DND-41 (cell line): ENCODE results near the gene TBC1D5.

Experiments
- ATAC-seq: fragments of 200-7000 bp; cut with Tn5 transposase; 3 replicates; pipeline ENCODE4 v1.9.1; 2021; ENCODE audit warnings: low read depth; ENCODE audit not compliant: insufficient read depth
- DNase-seq: peaks from one replicate; pipeline ENCODE4 v3.0.0-alpha.2; 2020
- H2AFZ ChIP-seq: 2 replicates; pipeline ENCODE4 v1.6.0; 2012; ENCODE audit warnings: low read depth, low read length
- H3K27ac ChIP-seq: 2 replicates; pipeline ENCODE4 v1.5.1; 2012; ENCODE audit warnings: low read length, inconsistent platforms
- H3K27me3 ChIP-seq: fragments of 200-600 bp; sonication (generic); 2 replicates; pipeline ENCODE4 v1.6.0; 2012; ENCODE audit warnings: low read length, mild to moderate bottlenecking, inconsistent platforms; ENCODE audit not compliant: insufficient read depth, poor library complexity
- H3K36me3 ChIP-seq: 2 replicates; pipeline ENCODE4 v1.5.1; 2012; ENCODE audit warnings: low read length, inconsistent platforms; ENCODE audit not compliant: insufficient read depth
- H3K4me1 ChIP-seq: 2 replicates; pipeline ENCODE4 v1.5.1; 2012; ENCODE audit warnings: mild to moderate bottlenecking, low read length; ENCODE audit not compliant: insufficient read depth
- H3K4me2 ChIP-seq: 2 replicates; pipeline ENCODE4 v1.6.0; 2012; ENCODE audit warnings: mild to moderate bottlenecking, moderate library complexity, low read length, inconsistent platforms; ENCODE audit not compliant: insufficient read depth
- H3K4me3 ChIP-seq, 2 experiments: fragments of 200-600 bp in 1 of 2; shearing (Covaris generic) in 1 of 2; 2 replicates each; pipeline ENCODE4 v1.5.1; 2012 to 2016; ENCODE audit warnings: inconsistent platforms in 2 of 2, low read length in 2 of 2, mild to moderate bottlenecking in 2 of 2, low read depth in 1 of 2, moderate library complexity in 1 of 2
- H3K79me2 ChIP-seq: 2 replicates; pipeline ENCODE4 v1.6.0; 2012; ENCODE audit warnings: low read length, inconsistent platforms; ENCODE audit not compliant: insufficient read depth
- H3K9ac ChIP-seq: 2 replicates; pipeline ENCODE4 v1.6.0; 2012; ENCODE audit warnings: low read depth, mild to moderate bottlenecking, inconsistent platforms, low read length, moderate library complexity
- H3K9me3 ChIP-seq: 2 replicates; pipeline ENCODE4 v1.5.1; 2012; ENCODE audit warnings: low read length, moderate library complexity, mild to moderate bottlenecking, inconsistent platforms; ENCODE audit not compliant: insufficient read depth, severe bottlenecking
- H4K20me1 ChIP-seq: 2 replicates; pipeline ENCODE4 v1.6.0; 2012; ENCODE audit warnings: low read length; ENCODE audit not compliant: insufficient read depth
- CTCF ChIP-seq: IDR thresholded peaks from 2 replicates; pipeline ENCODE4 v1.5.1; 2012; ENCODE audit warnings: borderline replicate concordance, low read length, moderate library complexity, mild to moderate bottlenecking; ENCODE audit not compliant: poor library complexity, severe bottlenecking; ENCODE audit errors: extremely low read depth
- EZH2 ChIP-seq: IDR thresholded peaks from 3 replicates; pipeline ENCODE4 v1.6.1; 2012; ENCODE audit warnings: borderline replicate concordance, low read depth, mild to moderate bottlenecking, moderate library complexity, low read length, inconsistent platforms; ENCODE audit not compliant: severe bottlenecking

Gene TBC1D5

GRCh38 chr3:17629400-17629799 is 113.0 kb downstream of the TBC1D5 start:
- H3K9ac ChIP-seq: no peak overlapping the region
- peaks cover 3% of the 10 kb centered on the region; the same call in 1 of the 2 replicates for H4K20me1 ChIP-seq
- no peak overlapping the region for H3K27ac ChIP-seq
- H3K27me3 ChIP-seq: no peaks in the 10 kb centered on the region
- no peak for DNase-seq
- no peak overlapping the region for H3K4me2 ChIP-seq
- no peak overlapping the region for H3K4me3 ChIP-seq
- no peak overlapping the region for H2AFZ ChIP-seq
- H3K9me3 ChIP-seq: no peaks in the 10 kb centered on the region
- H3K79me2 ChIP-seq: peaks cover 30% of the 10 kb centered on the region
- no peak for ATAC-seq
- H3K36me3 ChIP-seq: no peaks in the 10 kb centered on the region
- no peak for TF ChIP-seq EZH2
- no peak for TF ChIP-seq CTCF
- peaks cover 27% of the 10 kb centered on the region for H3K4me1 ChIP-seq

GRCh38 chr3:17626395-17626794 is 116.0 kb downstream of the TBC1D5 start:
- no peak overlapping the region for H3K4me3 ChIP-seq
- H4K20me1 ChIP-seq: peaks cover under 1% of the 10 kb centered on the region; the same call in 1 of the 2 replicates
- H3K27ac ChIP-seq: no peak overlapping the region
- H3K9ac ChIP-seq: no peak overlapping the region
- peaks cover 6% of the 10 kb centered on the region; the same call in 1 of the 2 replicates for H3K36me3 ChIP-seq
- no peak overlapping the region for H3K4me2 ChIP-seq
- DNase-seq (no peak), ATAC-seq (no peak)
- TF ChIP-seq CTCF: no peak
- no peak for TF ChIP-seq EZH2
- H3K4me1 ChIP-seq: peaks cover 7% of the 10 kb centered on the region
- no peaks in the 10 kb centered on the region for H3K27me3 ChIP-seq
- no peak overlapping the region for H2AFZ ChIP-seq
- H3K9me3 ChIP-seq: no peaks in the 10 kb centered on the region
- H3K79me2 ChIP-seq: peaks cover 25% of the 10 kb centered on the region

DNA sequence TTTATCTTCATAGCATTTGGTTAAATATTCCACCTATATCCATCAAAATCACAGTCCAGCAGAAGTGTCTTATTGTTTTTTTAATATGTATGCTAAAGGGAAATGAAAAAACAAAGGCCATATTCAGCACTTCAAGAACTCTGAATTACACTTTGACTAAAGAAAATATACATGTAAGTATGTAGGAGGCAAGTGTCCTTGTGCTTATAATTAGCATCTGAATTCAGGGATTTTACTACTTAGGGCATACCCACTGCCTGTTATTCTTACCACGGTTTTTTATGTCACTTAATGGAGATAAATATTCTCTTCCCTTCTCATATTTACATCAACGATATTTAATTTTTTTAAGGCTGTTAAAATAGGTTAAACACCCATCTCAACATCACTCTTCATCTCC is 117.3 kb downstream of the TBC1D5 start:
- Histone ChIP-seq H2AFZ (no peak overlapping the region), H3K4me1 (no peaks in the 10 kb centered on the region), H3K79me2 (peaks cover 20% of the 10 kb centered on the region), H3K27ac (no peak overlapping the region), H3K27me3 (no peaks in the 10 kb centered on the region), H3K9me3 (no peaks in the 10 kb centered on the region), H3K4me3 (no peak overlapping the region), H3K4me2 (no peak overlapping the region), H3K36me3 (peaks cover 8% of the 10 kb centered on the region; the same call in 1 of the 2 replicates), H3K9ac (no peak overlapping the region), H4K20me1 (no peaks in the 10 kb centered on the region; the same call in 1 of the 2 replicates)
- TF ChIP-seq EZH2 (no peak), CTCF (no peak)
- no peak for ATAC-seq
- no peak for DNase-seq

DNA sequence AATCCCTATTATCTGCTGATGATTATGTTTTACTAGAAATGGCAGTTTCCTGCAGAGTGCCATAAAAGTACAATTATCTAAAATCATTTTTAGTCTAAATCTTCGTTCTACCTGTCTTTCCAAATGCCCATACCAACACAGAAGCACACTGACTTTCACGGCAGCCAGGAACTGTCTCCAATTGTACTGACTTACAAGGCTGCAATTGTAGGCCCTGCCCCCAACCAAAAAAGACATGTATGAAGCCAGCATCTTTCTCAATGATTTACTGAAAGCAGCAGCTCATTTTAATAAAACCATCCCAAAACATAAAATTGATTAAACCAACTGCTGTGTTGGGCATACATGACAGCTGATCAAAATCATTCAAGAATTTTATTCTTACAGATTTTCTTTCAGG is 119.0 kb downstream of the TBC1D5 start:
- Histone ChIP-seq H3K27ac (no peak overlapping the region), H3K9me3 (no peaks in the 10 kb centered on the region), H3K4me1 (no peaks in the 10 kb centered on the region), H3K27me3 (no peaks in the 10 kb centered on the region), H3K36me3 (peaks cover 24% of the 10 kb centered on the region), H3K4me3 (no peak overlapping the region), H3K4me2 (no peak overlapping the region), H4K20me1 (no peaks in the 10 kb centered on the region), H2AFZ (no peak overlapping the region), H3K9ac (no peak overlapping the region), H3K79me2 (peaks cover 17% of the 10 kb centered on the region)
- ATAC-seq (no peak), DNase-seq (no peak)
- TF ChIP-seq CTCF (no peak), EZH2 (no peak)
